ENCODE results near the gene ITGA11. TPM values are rescaled to one million over a fixed set of nuclear protein-coding genes. Genes with fewer than 3 reads are reported as not detected.

Gene ITGA11
- polyA plus RNA-seq, 1 of the 3 experiments (the other 2 are of a cell fraction) = 0.49 TPM

DNA sequence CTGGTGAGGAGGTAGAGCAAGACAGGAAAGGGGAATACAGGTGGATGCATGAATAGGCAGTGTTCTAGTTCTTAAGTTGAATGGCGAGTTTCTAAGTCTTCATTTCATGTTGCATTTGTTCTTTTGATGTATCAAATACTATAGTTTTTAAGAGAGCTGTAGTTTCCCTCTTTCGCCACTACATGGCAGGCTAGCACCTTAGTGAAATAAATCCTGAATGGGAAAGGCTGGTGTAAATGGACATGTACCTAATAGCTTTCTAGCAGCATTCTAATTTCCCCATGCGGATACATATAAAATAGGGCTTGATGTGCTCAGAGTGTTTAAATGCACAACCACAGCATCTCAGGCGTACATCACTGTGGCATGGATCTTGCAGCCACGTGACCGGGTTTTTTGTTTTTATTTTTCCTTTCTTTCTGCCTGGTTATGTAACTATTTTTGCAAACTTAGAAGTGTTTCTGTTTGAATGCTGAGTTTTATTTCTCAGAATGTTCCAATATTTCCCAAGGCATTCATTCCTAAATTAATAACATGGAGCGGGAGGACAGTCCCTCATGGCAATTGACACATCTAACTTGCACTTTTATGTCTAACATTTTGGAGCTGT, 178.9 kb downstream of the ITGA11 start:
- no peaks in the 10 kb centered on the region for H3K9me3 ChIP-seq
- no peaks in the 10 kb centered on the region for H3K79me2 ChIP-seq (ENCODE audit: insufficient read depth)
- H3K27me3 ChIP-seq (ENCODE audit: insufficient read depth) = no peaks in the 10 kb centered on the region
- H3K36me3 ChIP-seq (replicated peaks in 1 of 2; ENCODE audit: control insufficient read depth in 1 of 2, insufficient read depth in 2 of 2, low read length in 1 of 2) = no peaks in the 10 kb centered on the region
- no peak overlapping the region for H3K27ac ChIP-seq (ENCODE audit: low read depth in 2 of 2, low read length in 1 of 2)
- H3K9ac ChIP-seq = no peak overlapping the region
- CTCF ChIA-PET = interaction anchor here (0.6 to 3.0 kb wide), 45 partner anchors 9 to 672 kb away, joined by 3 to 51 read pairs (median 4); partner anchors contain the start of gene FEM1B
- H3K4me1 ChIP-seq (ENCODE audit: control insufficient read depth in 1 of 2, insufficient read depth in 2 of 2, low read depth in 1 of 2, low read length in 1 of 2) = no peaks in the 10 kb centered on the region
- 0 out of 2 replicates have a peak overlapping the region, but pooled peaks have one; percentile 6 for H2AFZ ChIP-seq (ENCODE audit: low read depth)
- TF ChIP-seq SMC3 (IDR thresholded peaks at IDR 0.05; ENCODE audit: low read depth, low read length) (peak; percentile 77), FOSL2 (IDR thresholded peaks at IDR 0.05; ENCODE audit: borderline replicate concordance, low read depth) (no peak), GABPA (IDR thresholded peaks at IDR 0.05; ENCODE audit: low read depth) (no peak), NRF1 (IDR thresholded peaks at IDR 0.05; ENCODE audit: low read depth, low read length) (no peak), NFIC (IDR thresholded peaks at IDR 0.05; ENCODE audit: borderline replicate concordance) (no peak), MEF2A (IDR thresholded peaks at IDR 0.05; ENCODE audit: borderline replicate concordance, low read depth) (no peak), YY1 (IDR thresholded peaks at IDR 0.05; ENCODE audit: low read depth) (no peak), CTCF (IDR thresholded peaks at IDR 0.05) (peak; percentile 94), RAD21 (IDR thresholded peaks at IDR 0.05; ENCODE audit: low read length) (peak; percentile 93), TCF12 (IDR thresholded peaks at IDR 0.05) (no peak), EZH2phosphoT487 (IDR thresholded peaks at IDR 0.05; ENCODE audit: borderline replicate concordance, low read depth) (no peak), EP300 (IDR thresholded peaks at IDR 0.05; ENCODE audit: borderline replicate concordance in 1 of 2, low read depth in 1 of 2, low read length in 1 of 2) (no peak)
- POLR2A ChIA-PET = interaction anchor here (1.2 to 1.4 kb wide), 2 partner anchors 25 kb away, joined by 3 to 6 read pairs; partner anchors contain the start of gene FEM1B
- DNase-seq = peak; percentile 75
- H3F3A ChIP-seq (replicated peaks; ENCODE audit: insufficient read depth) = peaks cover 4% of the 10 kb centered on the region
- H3K9me2 ChIP-seq = no peaks in the 10 kb centered on the region
- no peak overlapping the region; a peak in 1 of 4 replicates for H3K4me3 ChIP-seq (ENCODE audit: low read depth in 2 of 2, low read length in 1 of 2)
- no peak overlapping the region for H3K4me2 ChIP-seq
- H4K20me1 ChIP-seq (ENCODE audit: insufficient read depth) = no peaks in the 10 kb centered on the region
- 24% methylated on average over 7 of the region's 7 CpGs for WGBS (ENCODE audit: low lambda C conversion rate)

DNA sequence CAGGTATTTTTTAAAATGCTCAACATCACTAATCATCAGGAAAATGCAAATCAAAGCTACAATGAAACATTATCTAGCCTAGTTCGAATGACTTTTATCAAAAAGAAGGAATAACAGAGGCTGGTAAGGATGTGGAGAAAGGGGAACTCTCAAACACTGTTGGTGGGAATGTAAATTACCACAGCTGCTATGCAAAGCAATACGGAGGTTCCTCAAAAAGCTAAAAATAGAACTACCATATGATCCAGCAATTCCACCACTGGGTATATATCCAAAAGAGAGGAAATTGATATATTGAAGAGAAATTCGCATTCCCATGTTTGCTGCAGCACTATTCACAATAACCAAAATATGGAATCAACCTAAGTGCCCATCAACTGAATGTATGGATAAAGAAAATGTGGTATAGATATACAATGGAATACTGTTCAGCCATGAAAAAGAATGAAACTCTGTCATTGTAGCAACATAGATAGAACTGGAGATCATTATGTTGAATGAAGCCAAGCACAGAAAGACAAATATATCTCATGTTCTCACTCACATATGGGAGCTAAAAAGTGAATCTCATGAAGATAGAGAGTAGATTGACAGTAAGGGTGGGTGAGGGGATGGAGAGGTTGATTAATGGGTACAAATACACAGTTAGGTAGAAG, 182.8 kb downstream of the ITGA11 start:
- peaks cover 4% of the 10 kb centered on the region for H3F3A ChIP-seq (replicated peaks; ENCODE audit: insufficient read depth)
- no peak overlapping the region for H2AFZ ChIP-seq (ENCODE audit: low read depth)
- no peaks in the 10 kb centered on the region for H3K9me2 ChIP-seq
- ChIA-PET CTCF (interaction anchor here (1.1 to 4.0 kb wide), 3 partner anchors 29 to 301 kb away, joined by 3 to 22 read pairs (median 8); partner anchors contain the start of gene FEM1B), POLR2A (no interaction called here)
- H3K4me3 ChIP-seq (ENCODE audit: low read depth in 2 of 2, low read length in 1 of 2) = no peak overlapping the region
- H3K4me2 ChIP-seq = no peak overlapping the region
- H3K9me3 ChIP-seq = 0 out of 2 replicates have a peak, but pooled peaks cover 7% of the 10 kb centered on the region
- WGBS (ENCODE audit: low lambda C conversion rate) = 48% methylated on average over 3 of the region's 3 CpGs
- no peak overlapping the region for H3K9ac ChIP-seq
- TF ChIP-seq GABPA (IDR thresholded peaks at IDR 0.05; ENCODE audit: low read depth) = no peak
- H4K20me1 ChIP-seq (ENCODE audit: insufficient read depth) = no peaks in the 10 kb centered on the region
- H3K27me3 ChIP-seq (ENCODE audit: insufficient read depth) = no peaks in the 10 kb centered on the region
- no peaks in the 10 kb centered on the region for H3K36me3 ChIP-seq (replicated peaks in 1 of 2; ENCODE audit: control insufficient read depth in 1 of 2, insufficient read depth in 2 of 2, low read length in 1 of 2)
- H3K4me1 ChIP-seq (ENCODE audit: control insufficient read depth in 1 of 2, insufficient read depth in 2 of 2, low read depth in 1 of 2, low read length in 1 of 2) = no peaks in the 10 kb centered on the region
- H3K79me2 ChIP-seq (ENCODE audit: insufficient read depth) = no peaks in the 10 kb centered on the region
- no peak overlapping the region for H3K27ac ChIP-seq (ENCODE audit: low read depth in 2 of 2, low read length in 1 of 2)
- DNase-seq = no peak

Other genes with a start within 250 kb of the ITGA11 start
- gene CALML4, start 226.8 kb downstream of the ITGA11 start, polyA plus RNA-seq (2012; rRNA removed) = 3.1 and 3.2 TPM in 2 replicates
- gene CLN6, start 202.4 kb downstream of the ITGA11 start, polyA plus RNA-seq (2012; rRNA removed) = 27.5 and 32.2 TPM in 2 replicates
- 14.0 and 22.2 TPM in 2 replicates for gene FEM1B, start 154.4 kb downstream of the ITGA11 start, polyA plus RNA-seq (2012; rRNA removed)
- 2.3 and 3.6 TPM in 2 replicates for gene CORO2B, start 146.8 kb upstream of the ITGA11 start, polyA plus RNA-seq (2012; rRNA removed)

Measured in SK-N-SH (cell line).